ENCODE measurements around the gene CTNND1.

Gene CTNND1

DNA sequence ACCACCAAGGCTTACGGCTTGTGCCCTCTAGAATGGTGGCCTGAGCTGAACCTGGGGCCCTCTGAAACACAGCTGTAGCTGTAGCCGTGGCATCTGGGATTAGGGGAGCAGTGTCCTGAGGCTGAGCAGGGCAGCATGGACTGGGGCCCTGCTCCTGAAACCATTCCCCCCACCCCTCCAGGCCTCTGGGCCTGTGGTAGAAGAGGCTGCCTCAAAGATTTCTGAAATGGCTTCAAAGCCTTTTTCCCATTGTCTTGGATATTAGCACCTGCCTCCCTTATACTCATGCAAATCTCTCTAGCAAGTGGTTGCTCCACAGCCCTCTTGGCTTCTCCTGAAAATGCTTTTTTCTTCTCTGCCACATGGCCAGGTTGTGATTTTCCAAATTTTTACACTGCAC, 106.9 kb downstream of the CTNND1 start:
- H3K36me3 ChIP-seq (ENCODE audit: control insufficient read depth, insufficient read depth, low read length): no peaks in the 10 kb centered on the region
- H3K27me3 ChIP-seq (replicated peaks; ENCODE audit: control insufficient read depth, insufficient read depth, low read length): no peaks in the 10 kb centered on the region
- no peak for TF ChIP-seq CTCF (IDR thresholded peaks at IDR 0.05; ENCODE audit: insufficient read depth, low read length, poor library complexity, severe bottlenecking)
- H3K4me3 ChIP-seq (replicated peaks; ENCODE audit: low read depth, low read length): no peak overlapping the region
- DNase-seq (ENCODE audit: extremely low read depth, insufficient read length): no peak

Data from GM06990 (cell line).